Suppressor macrophage treated with lipopolysaccharide for 4 hours (primary cell): ENCODE data around the gene PUS1.
"Not testable (repeated sequence)": the region's sequence is repeated elsewhere in the genome, so short reads cannot be mapped to it uniquely, and the experiment has no call there.

ENCODE experiments used
- DNase-seq: peaks from one replicate; pipeline ENCODE4 v3.0.0-alpha.2; 2020

PUS1 gene

DNA sequence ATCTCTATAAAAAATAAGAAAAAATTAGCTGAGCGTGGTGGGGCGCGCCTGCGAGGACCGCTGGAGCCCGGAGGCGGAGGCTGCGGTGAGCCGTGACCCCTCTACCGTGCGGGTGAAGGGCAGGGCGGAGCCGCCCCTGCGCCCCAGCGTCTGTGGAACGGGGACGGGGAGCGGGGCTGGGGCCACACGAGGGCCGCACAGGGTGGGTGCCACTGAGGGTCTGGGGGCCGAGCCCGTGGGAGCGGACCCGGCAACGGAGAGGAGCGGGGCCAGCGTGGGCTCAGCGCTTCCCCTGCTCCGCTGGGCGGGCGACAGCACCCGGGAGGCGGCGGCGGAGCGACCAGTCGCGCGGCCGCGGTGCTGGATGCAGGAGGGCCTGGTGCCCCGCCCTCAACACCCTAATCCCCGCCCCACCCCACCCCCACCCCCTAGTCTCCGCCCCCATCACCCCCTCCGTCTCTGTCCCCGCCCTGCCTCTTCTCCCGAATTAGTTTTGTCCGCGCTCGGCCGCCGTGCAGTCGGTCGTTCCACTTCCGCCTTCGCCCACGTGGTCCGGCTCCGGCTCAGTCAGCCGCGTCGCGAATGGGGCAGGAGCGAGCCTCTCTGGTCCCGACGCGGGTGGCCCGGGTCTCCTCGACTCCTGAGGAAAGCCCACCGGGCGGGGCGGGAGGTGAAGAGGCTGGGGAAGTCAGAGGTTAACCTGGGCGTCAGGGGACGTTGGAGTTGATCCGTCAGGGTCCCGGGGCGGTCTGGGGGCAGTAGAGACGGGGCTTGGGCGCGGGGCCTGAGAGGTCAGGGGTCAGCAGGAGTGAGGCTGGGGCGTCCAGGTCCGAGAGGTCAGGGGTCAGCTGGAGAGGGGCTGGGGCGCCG lies at the start of gene PUS1:
Gene PUS1 (plus strand): TSS at position 566 of the 870 bp plus-strand sequence. CDS start 447 bp downstream, outside the sequence.
- DNase-seq: peak; percentile 97

DNA sequence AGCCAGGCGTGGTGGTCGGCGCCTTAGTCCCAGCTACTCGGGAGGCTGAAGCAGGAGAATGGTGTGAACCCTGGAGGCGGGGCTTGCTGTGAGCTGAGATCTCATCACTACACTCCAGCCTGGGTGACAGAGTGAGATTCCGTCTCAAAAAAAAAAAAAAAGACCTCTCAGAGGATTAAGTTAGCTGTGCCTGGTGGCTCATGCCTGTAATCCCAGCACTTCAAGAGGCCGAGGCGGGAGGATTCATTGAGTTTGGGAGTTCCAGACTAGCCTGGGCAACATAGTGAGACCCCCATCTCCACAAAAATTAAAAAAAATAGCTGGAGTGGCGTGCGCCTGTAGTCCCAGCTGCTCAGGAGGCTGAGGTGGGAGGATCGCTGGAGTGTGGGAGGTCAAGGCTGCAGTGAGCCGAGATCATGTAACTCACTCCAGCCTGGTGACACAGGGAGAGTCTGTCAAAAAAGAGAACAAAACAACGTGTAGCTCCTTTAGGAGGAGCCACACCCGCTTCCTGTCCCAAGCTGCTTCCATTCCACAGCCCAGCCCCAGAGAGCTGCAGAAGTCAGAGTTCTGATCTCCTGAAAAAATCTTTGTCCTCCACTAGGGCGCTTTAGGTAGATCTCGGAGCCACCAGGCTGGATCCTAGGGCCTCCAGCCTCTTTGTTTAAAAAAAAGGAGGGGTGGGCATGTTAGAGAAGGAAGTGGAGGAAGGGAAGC lies 46.1 kb upstream of the PUS1 start:
- DNase-seq: peak; percentile 47

DNA sequence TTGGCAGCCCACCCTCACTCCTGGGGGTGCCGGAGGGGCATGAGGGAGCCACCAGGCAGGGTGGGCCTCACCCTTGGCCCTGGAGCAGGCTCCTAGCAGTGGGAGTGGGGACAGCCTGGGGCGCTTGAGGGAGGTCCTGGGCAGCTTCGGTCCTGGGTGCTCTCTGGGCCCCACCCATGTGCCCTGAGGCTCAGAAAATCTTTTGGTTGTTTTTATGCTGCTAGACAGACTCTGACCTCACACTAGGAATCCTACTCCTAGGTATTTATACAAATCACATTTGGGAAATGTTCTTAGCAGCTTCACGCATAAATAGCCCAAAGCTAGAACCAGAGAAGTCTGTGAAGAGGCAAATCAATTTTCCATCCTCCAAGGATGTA lies 45.6 kb upstream of the PUS1 start:
- no peak for DNase-seq

DNA sequence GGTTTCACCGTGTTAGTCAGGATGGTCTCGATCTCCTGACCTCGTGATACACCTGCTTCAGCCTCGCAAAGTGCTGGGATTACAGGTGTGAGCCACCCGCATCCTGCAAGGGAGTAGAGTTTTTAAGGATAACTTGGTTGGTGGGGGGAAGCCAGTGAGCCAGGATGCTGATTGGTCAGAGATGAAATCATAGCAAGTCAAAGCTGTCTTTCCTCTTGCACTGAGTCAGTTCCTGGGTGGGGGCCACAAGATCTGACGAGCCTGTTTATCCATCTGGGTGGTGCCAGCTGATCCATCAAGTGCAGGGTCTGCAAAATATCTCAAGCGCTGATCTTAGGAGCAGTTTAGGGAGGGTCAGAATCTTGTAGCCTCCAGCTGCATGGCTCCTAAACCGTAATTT lies 44.0 kb upstream of the PUS1 start:
- not testable (repeated sequence) for DNase-seq

DNA sequence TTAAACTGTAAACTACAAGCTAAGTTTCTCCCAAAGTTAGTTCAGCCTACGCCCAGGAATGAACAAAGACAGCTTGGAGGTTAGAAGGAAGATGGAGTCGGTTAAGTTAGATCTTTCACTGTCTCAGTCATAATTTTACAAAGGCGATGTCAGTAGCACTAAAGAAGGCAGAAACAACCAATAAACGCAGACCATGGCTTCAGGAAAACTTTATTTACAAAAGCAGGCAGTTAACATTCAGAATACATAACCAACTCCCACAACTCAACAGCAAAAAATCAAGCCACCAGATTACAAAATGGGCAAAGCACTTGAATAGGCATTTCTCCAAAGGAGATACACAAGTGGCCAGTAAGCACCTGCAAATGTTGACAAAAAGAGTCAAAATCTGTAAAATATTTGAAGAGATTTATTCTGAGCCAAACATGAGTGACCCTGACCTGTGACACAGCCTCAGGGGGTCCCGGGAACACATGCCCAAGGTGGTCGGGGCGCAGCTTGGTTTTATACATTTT lies 43.5 kb upstream of the PUS1 start:
- DNase-seq: no peak

DNA sequence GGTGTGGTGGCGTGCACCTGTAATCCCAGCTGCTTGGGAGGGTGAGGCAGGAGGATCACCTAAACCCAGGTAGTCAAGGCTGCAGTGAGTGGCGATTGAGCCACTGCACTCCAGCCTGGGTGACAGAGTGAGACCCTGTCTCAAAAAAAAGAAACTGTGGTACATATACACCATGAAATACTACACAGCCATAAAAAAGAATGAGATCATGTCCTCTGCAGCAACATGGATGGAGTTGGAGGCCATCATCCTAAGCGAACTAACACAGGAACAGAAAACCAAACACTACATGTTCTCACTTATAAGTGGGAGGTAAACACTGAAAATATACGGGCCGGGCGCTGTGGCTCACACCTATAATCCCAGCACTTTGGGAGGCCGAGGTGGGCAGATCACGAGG lies 37.4 kb upstream of the PUS1 start:
- DNase-seq: not testable (repeated sequence)

DNA sequence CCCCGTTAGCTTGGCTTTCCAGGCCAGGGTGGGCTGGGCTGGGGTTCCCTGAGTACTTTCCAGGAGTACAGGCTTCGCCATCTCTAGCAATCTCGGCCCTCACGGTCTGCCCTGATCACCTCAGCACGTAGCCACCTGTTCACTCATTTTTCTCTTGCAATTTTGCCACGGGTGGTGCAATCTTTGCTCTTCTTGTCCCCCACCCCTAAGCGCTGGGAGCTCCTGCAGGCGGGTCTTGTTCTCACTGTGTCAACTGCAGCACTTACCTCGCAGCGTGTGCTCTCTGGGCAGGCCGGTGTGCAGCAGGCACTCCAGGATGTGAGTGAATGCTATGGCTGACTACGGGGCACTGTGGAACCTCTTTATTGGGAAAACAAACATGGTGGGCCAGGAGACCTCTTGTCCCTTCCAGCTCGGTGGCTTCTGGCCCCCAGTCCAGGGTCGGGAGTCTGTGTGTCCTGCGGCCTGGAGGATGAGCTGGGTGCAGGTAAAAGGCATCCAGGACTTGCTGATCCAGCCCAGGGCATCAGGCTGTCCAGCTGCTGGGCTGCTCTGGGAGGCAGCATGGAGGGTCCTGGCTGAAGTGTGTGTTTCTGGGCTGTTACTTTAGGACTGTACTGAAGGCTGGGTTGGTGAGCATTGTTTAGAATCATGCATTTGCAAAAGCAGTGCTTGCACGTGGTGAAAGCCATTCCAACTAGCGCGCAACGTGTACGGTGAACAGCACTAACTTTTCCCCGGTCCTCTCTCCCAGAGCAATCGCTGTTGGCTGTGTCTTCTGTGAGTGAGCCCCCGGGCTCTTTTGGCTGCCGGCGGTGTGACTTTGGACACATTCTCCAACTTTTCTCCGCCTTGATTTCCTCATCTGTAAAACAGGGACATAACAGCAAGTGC lies 36.1 kb upstream of the PUS1 start:
- no peak for DNase-seq

DNA sequence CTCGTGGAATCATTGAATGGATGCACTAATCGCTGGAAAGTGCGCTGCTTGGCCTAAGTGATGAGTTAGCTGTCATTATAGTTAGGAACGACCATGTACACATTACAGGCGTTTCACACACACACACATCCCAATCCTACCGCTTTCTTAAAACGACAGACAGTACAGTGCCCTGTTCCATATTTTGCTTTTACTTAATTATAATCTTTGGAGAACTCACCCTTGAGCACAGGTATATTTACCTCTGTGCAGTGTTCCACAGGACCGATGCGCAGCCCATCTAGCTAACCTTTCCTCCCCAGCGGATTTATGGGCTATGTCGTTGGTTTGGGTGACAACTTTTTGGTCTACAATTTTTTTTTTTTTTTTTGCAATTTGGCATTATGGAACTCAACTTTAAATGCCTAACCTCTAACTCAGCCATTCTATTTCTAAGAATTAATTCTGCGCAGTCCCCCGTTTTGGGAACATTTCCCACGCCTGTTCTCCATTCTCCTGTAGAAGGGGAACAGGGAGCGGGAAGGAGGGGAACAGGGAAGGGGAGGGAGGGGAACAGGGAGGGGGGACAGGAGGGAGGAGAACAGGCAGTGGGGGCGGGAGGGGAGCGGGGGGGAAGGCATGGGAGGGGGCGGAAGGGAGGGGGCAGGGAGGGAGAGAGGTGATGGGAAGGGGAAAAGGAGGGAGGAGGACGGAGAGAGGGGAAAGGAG lies 35.3 kb upstream of the PUS1 start:
- DNase-seq: no peak

DNA sequence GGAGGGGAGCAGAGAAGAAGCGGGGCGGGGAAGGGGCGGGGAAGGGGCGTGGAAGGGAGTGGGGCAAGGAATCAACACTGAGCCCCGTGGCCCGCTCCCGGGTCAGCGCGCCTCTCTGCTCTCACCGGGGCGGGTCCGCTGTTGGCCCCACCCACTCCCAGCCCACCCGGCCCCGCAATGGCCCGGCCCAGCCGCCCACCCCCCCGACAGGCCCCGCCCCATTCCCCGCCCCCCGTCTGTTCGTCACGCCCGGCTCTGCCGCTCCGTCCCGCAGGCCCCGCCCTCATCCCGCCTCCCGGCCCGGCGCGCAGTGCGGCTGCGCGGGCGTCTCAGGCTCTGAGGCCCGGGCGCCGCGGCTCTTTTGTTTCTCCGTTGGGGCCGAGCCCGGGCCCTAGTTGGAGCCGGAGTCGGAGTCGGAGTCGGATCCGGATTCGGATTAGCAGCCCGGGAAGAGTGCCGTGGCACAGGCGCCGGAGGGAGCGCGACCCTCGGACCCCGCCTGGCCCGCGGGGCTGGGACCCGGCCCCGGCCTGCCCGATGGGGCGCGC lies 34.7 kb upstream of the PUS1 start, which contains the start of gene ULK1:
Gene ULK1 (plus strand): TSS at position 310 of the 548 bp plus-strand sequence. CDS start 380 bp downstream, outside the sequence.
- peak; percentile 96 for DNase-seq

DNA sequence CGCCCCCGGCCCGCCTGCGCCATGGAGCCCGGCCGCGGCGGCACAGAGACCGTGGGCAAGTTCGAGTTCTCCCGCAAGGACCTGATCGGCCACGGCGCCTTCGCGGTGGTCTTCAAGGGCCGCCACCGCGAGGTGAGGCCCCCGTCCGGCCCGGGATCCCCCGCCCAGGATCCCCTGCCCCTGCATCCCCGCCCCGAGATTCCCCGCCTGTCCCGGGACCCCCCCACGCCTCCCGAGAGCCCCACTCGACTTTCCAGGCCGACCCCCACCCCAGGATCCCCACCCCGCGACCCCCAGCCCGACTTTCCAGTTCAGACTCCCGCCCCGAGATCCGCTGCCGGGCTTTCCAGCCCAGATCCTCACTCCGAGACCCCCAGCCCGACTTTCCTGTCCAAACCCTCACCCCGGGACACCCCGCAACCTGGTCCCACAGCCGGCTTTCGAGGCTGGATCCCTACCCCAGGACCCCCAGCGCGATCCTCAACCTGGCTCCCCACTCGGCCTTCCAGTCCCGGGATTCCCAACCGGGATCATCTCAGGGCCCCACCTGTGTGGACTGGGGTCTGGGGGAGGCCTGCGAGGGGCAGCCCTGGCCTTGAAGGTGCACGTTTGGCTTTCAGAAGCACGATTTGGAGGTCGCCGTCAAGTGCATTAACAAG lies 34.0 kb upstream of the PUS1 start:
- DNase-seq: no peak

DNA sequence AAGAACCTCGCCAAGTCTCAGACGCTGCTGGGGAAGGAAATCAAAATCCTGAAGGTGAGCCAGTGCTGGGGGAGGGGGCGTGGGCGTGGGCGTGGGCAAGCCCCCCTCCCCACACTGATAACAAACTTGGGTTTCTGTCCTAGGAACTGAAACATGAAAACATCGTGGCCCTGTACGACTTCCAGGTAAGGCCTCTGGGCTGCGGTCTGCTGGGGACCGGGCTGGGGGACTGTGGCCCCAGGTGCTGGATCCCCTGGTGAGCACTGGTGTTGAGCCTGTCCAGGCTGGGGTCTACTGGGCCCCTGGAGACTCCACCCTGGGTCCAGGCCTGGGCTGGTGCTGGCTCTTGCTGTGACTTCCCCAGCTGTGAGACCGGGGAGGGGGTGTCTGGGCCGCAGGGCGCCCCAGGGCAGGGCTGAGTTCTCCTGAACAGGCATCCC lies 33.4 kb upstream of the PUS1 start:
- DNase-seq: no peak

DNA sequence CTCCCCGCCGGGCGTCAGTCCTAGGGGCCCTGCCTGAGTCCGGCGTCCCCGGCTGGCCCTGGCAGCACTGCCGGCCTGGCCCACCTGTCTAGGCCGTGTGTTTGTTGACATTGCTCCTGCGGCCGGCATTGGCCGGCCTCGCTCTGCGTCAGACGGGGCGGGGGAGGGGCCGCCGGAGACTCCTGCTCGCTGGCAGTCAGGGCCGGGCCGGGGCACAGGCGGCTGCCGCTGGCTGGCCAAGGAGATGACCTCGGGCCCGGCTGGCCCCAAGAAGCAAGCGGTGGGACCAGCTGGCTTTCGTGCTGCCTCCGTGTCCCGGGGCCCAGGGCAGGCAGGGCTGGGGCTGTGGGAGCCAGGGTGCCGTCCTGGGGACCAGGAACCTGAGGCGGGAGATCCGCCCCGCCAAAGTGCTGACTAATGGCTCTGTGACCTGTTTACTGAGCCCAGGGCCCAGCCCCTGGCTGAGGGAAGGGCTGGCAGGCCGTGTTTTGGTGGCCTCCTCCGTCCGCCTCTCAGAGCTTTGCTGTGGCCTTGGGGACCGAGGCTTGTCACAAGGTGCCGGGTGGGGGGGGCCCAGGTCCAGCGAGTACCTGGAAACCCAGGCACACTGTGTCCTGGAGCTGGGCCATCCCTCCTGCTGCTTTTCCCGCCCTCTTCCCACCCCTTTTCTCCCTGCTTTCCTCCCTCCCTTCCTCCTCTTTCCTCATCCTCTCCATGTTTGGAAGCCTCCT lies 32.8 kb upstream of the PUS1 start:
- peak; percentile 80 for DNase-seq

DNA sequence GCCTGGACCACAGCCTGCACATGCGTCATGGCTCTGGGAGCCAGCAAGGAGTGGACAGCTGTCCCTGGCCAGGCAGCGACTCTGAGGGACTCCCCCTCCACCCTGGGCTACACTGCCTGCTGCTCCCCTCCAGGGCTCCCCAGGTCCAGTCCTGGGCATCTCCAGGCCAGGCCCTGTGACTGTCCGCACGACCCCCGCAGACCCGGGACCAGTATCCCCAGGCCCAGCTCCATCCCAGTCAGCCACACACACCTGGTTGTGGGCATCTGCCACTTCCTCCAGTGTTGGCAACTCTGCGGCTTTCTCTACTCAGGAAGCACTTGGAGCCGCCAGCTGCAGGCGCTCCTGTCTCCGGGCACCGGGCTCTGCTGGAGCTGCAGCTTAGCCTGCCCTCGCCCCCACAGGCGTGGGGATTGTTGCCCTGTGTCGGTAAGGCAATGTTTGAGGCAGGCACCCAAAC lies 32.2 kb upstream of the PUS1 start:
- DNase-seq: no peak

DNA sequence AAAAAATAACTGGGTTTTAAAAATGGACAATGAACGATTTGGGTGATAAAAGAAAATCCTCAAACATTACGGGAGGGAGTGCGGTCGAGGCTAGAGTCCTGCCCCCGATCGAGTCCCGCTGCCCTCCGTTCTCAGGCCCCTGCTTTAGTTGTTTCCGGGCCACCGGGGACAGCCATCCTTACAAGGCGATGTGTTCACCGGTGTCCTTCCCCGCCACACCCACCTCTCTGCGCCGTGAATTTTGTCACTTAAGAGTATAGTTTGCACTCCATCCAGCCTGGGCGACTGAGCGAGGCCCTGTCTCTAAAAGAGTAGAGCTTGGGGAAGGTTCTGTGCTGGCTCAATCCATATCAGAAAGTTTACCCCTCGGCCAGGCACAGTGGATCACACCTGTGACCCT lies 31.8 kb upstream of the PUS1 start:
- DNase-seq: no peak

DNA sequence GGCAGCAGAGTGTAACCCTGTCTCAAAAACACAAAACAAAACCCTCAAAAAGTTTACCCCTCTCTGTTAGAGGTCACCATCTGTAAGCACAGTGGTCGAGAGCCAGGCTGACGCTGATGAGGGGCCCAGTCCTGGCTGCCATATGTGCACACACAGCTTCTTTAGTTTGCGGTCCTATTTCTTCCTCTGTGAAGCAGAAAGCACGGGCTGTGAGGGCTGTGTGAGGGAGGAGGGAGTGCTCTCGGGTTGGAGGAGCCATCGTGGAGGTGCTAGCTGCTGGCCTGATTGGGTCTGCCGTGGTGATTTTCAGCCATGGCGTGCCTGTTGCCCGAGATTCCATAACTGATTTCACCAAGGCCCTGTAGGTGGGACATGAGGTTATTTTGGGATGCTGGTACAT lies 31.2 kb upstream of the PUS1 start:
- DNase-seq: no peak

DNA sequence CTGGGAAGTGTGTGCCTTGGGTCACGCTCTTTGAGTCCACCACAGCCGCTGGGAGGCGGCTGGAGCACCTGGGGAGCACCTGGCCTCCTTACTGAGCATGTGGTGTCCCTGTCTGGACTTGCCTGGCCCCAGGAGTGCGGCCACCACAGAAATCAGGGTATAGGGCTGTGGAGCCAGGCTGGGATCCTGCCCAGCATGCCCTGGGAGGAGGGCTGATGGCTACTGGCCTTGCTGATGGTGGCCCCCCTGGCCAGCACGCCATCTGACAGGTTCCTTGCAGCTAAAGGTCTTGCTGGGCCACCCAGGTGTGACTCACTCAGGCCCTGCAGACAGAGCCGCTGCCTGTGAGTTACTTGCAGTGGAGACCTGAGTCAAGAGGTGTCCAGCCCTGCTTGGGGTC lies 28.7 kb upstream of the PUS1 start:
- no peak for DNase-seq

DNA sequence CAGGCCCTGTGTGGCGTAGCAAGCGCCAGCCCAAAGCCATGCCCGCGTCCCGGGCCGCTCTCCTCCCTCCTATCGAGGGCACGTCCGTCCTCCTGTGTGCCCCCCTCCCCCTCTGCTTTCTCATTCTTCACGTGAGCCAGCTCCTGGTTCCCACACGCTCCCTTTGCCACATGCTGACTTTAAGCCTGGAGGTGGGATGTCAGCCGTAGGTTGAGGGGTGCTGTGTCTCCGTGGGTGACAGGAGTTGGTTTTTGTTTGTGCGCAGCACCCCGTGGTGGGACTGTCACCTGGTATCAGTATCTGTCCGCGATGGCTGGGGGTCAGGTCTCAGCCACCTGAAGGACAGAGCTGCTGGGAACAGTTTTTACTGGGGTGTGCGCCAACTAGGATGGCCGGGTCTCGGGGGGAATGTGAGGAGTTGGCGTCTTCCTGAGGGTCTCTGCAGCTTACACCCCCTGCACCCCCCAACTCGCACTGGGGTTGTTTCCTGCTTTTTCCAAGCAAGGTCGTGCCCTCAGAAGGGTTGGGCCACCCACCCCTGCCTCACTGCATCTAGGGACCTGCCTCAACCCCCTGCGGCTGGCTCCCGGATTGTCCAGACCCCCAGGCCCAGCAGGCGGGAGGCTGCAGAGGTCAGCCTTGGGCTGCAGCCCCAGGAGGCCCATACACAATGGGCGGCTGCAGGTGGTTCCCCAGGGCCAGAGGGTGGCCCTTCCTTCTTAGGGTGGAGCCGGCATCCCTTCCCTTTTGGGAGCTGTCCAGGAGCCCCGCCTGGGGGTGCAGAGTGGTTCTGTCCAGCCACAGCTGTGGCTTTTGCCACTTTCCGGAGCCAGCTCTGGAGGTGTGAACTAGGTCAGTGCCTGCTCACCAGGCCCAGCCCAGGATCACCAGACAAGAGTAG lies 27.4 kb upstream of the PUS1 start:
- no peak for DNase-seq

DNA sequence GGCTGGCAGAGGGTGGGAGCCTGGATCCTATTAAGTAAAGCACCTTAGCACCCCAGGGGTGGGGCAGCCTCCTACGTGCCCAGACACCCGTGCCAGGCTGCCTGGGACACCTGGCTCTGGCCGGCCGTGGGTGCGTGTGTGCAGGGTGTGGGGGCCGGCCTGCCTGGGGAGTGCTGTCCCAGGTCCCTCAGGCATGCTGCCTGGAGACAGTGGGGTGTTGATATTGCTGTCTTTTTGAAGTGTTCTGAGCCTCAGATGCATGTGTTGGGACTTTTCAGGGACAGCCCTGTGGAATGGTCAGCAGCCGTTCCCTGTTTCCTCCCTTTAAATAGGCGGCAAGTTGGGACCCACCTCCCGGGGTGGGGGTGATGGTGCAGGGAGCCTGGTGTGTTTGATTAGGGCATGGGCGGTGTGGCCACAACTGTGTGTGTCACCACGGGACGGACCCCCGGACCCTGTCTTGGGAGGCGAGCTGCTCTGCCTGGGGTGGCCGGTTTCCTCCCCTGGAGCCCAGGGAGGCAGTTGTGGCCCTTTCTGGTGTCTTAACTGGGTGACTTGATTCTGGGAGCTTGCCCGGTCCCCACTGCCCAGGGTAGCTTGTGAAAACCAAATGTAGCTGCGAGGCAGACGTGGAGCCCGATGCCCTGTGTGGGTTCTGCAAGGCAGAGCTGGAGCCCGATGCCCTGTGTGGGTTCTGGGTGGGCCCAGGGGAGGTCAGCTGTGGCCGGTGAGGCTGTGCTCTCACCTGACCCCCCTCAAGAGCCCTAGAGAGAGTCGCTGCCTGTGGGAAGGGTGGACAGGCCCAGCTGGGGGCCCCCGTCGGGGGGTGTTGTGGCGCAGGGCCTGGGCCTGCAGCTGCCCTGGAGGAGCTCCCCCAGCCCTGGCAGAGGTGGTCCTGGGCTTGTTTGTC lies 26.5 kb upstream of the PUS1 start:
- DNase-seq: no peak
